Neuron (in vitro differentiated cells): ENCODE data around the gene S100A14.

Experiments
- H2AFZ ChIP-seq: one replicate; pipeline ENCODE4 v1.6.1; 2013; ENCODE audit warnings: low read depth, mild to moderate bottlenecking, inconsistent platforms, low read length, moderate library complexity
- H3K27me3 ChIP-seq: one replicate; pipeline ENCODE4 v1.6.1; 2013; ENCODE audit warnings: low read length; ENCODE audit not compliant: insufficient read depth
- H3K36me3 ChIP-seq: one replicate; pipeline ENCODE4 v1.6.1; 2013; ENCODE audit warnings: low read length; ENCODE audit not compliant: insufficient read depth
- H3K4me1 ChIP-seq: one replicate; pipeline ENCODE4 v1.6.1; 2013; ENCODE audit warnings: low read length; ENCODE audit not compliant: insufficient read depth
- H3K4me3 ChIP-seq: 2 replicates; pipeline ENCODE4 v1.5.1; 2013; ENCODE audit warnings: mild to moderate bottlenecking, low read length, moderate library complexity
- H3K9me3 ChIP-seq: one replicate; pipeline ENCODE4 v1.6.1; 2013; ENCODE audit warnings: low read length

S100A14 gene

GRCh38 chr1:153633161-153633753 is 17.1 kb upstream of the S100A14 start:
- Histone ChIP-seq H3K27me3 (no peaks in the 10 kb centered on the region), H3K4me3 (peak overlapping the region; percentile 95), H2AFZ (no peak overlapping the region), H3K9me3 (no peaks in the 10 kb centered on the region), H3K4me1 (peaks cover 3% of the 10 kb centered on the region), H3K36me3 (peaks cover 29% of the 10 kb centered on the region)

GRCh38 chr1:153631047-153632022 is 15.2 kb upstream of the S100A14 start:
- no peak overlapping the region for H3K4me3 ChIP-seq
- H3K27me3 ChIP-seq, result no peaks in the 10 kb centered on the region
- no peak overlapping the region for H2AFZ ChIP-seq
- H3K36me3 ChIP-seq, result peaks cover 10% of the 10 kb centered on the region
- H3K9me3 ChIP-seq, result no peaks in the 10 kb centered on the region
- peaks cover 17% of the 10 kb centered on the region for H3K4me1 ChIP-seq

- Histone ChIP-seq H3K9me3 (no peaks in the 10 kb centered on the region), H3K4me1 (peaks cover 19% of the 10 kb centered on the region), H3K4me3 (no peak overlapping the region), H2AFZ (no peak overlapping the region), H3K27me3 (no peaks in the 10 kb centered on the region), H3K36me3 (peaks cover 5% of the 10 kb centered on the region)
These were observed 14.3 kb upstream of the S100A14 start for GRCh38 chr1:153630384-153630783.

GRCh38 chr1:153629971-153630370 is 13.8 kb upstream of the S100A14 start:
- no peaks in the 10 kb centered on the region for H3K9me3 ChIP-seq
- H3K4me3 ChIP-seq, result no peak overlapping the region
- H3K36me3 ChIP-seq, result peaks cover 5% of the 10 kb centered on the region
- H2AFZ ChIP-seq, result no peak overlapping the region
- peaks cover 16% of the 10 kb centered on the region for H3K4me1 ChIP-seq
- H3K27me3 ChIP-seq, result no peaks in the 10 kb centered on the region

- H3K4me3 ChIP-seq, result no peak overlapping the region
- H3K4me1 ChIP-seq, result peaks cover 16% of the 10 kb centered on the region
- H3K9me3 ChIP-seq, result no peaks in the 10 kb centered on the region
- H2AFZ ChIP-seq, result no peak overlapping the region
- H3K27me3 ChIP-seq, result no peaks in the 10 kb centered on the region
- H3K36me3 ChIP-seq, result peaks cover 5% of the 10 kb centered on the region
These were observed 13.2 kb upstream of the S100A14 start for GRCh38 chr1:153629343-153629665.

- Histone ChIP-seq H3K4me3 (no peak overlapping the region), H3K4me1 (peaks cover 16% of the 10 kb centered on the region), H3K9me3 (no peaks in the 10 kb centered on the region), H2AFZ (no peak overlapping the region), H3K36me3 (peaks cover 5% of the 10 kb centered on the region), H3K27me3 (no peaks in the 10 kb centered on the region)
These were observed 12.7 kb upstream of the S100A14 start for GRCh38 chr1:153628638-153629342.

GRCh38 chr1:153627715-153628626 is 11.8 kb upstream of the S100A14 start, which contains the start of gene S100A1:
S100A1 (plus strand) TSS chr1:153628434; CDS start chr1:153630522, 2,088 bp downstream.
- H3K4me3 ChIP-seq, result peak within 1 kb of the TSS; percentile 58
- H3K9me3 ChIP-seq, result no peaks in the 10 kb centered on the region
- peaks cover 5% of the 10 kb centered on the region for H3K36me3 ChIP-seq
- H2AFZ ChIP-seq, result peak within 1 kb of the TSS; percentile 62
- no peaks in the 10 kb centered on the region for H3K27me3 ChIP-seq
- peaks cover 16% of the 10 kb centered on the region for H3K4me1 ChIP-seq

GRCh38 chr1:153626904-153627714 is 11.0 kb upstream of the S100A14 start, which contains the start of gene S100A13:
S100A13 (minus strand) TSS chr1:153627505; CDS start chr1:153626472, 1,033 bp downstream.
- Histone ChIP-seq H3K9me3 (no peaks in the 10 kb centered on the region), H3K36me3 (peaks cover 5% of the 10 kb centered on the region), H2AFZ (peak within 1 kb of the TSS; percentile 62), H3K4me3 (peak within 1 kb of the TSS; percentile 58), H3K4me1 (peaks cover 16% of the 10 kb centered on the region), H3K27me3 (no peaks in the 10 kb centered on the region)

GRCh38 chr1:153626477-153626903 is 10.4 kb upstream of the S100A14 start:
- H2AFZ ChIP-seq, result peak overlapping the region; percentile 62
- H3K4me3 ChIP-seq, result peak overlapping the region; percentile 58
- H3K9me3 ChIP-seq, result no peaks in the 10 kb centered on the region
- H3K4me1 ChIP-seq, result peaks cover 16% of the 10 kb centered on the region
- H3K27me3 ChIP-seq, result no peaks in the 10 kb centered on the region
- H3K36me3 ChIP-seq, result peaks cover 5% of the 10 kb centered on the region

GRCh38 chr1:153624965-153625611 is 9.0 kb upstream of the S100A14 start:
- H3K4me1 ChIP-seq, result peaks cover 16% of the 10 kb centered on the region
- H3K27me3 ChIP-seq, result no peaks in the 10 kb centered on the region
- peaks cover 9% of the 10 kb centered on the region for H3K36me3 ChIP-seq
- H3K9me3 ChIP-seq, result peaks cover 4% of the 10 kb centered on the region
- no peak overlapping the region for H3K4me3 ChIP-seq
- no peak overlapping the region for H2AFZ ChIP-seq

GRCh38 chr1:153623101-153623500 is 7.0 kb upstream of the S100A14 start:
- Histone ChIP-seq H3K4me3 (no peak overlapping the region), H3K36me3 (peaks cover 18% of the 10 kb centered on the region), H3K4me1 (peaks cover 16% of the 10 kb centered on the region), H3K9me3 (peaks cover 8% of the 10 kb centered on the region), H3K27me3 (no peaks in the 10 kb centered on the region), H2AFZ (no peak overlapping the region)
